Stomach (tissue), 4 donors: ENCODE measurements around the gene COL18A1.

Source experiments
- CTCF ChIP-seq, 7 experiments: fragments of 450-650 bp in 4 of 7; fragments of 200-600 bp in 3 of 7; sonication (generic) in 3 of 7; IDR thresholded peaks; one replicate each; pipeline ENCODE4 v1.5.1; 2016 to 2019; ENCODE audit warnings: antibody characterized with exemption in 7 of 7, control low read depth in 2 of 7, mild to moderate bottlenecking in 1 of 7
- POLR2A ChIP-seq, 4 donors: fragments of 450-650 bp; IDR thresholded peaks; one replicate each; pipeline ENCODE4 v1.6.1; 2016; ENCODE audit warnings: antibody characterized with exemption in 4 of 4, control low read depth in 2 of 4, mild to moderate bottlenecking in 1 of 4, moderate library complexity in 1 of 4
- POLR2AphosphoS5 ChIP-seq, 3 donors: sonication (generic); formaldehyde crosslinking; IDR thresholded peaks; one replicate each; pipeline ENCODE4 v1.6.1; 2016; ENCODE audit warnings: antibody characterized with exemption in 3 of 3

DNA sequence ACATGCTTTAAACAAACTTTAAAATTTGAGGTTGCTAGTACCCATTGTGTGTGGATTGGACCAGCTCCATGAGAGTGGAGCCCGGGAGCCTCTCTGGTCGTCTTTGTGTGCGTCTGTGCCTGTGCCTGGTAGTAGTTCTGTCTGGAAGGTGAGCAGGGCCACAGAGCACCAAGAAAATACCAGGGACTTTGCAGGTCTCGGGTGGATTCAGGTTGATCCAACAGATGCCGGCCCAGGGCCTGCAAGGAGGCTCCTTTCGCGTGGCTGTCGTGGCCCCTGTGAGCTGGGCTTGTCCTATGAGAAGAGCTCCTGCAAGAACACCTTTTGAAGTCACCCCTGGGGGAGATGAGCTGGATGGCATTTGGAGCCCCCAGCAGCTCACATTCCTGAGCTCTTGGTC, 28.3 kb downstream of the COL18A1 start:
- no peak for TF ChIP-seq CTCF (IDR thresholded peaks at IDR 0.05)
- TF ChIP-seq POLR2A (IDR thresholded peaks at IDR 0.05): no peak
- no peak for TF ChIP-seq POLR2AphosphoS5 (IDR thresholded peaks at IDR 0.05)
